SK-N-SH (cell line): ENCODE results near the gene MYL6B. TPM values are rescaled to one million over a fixed set of nuclear protein-coding genes. Genes with fewer than 3 reads are reported as not detected.

Experiments
- CTCF ChIA-PET: fragments of 300-600, 350-600 bp; formaldehyde crosslinking; extraction: SDS; loops from one replicate; lab custom pipeline; 2021; lab: Yijun Ruan, JAX
- POLR2A ChIA-PET: fragments of 350-600 bp; sonication (Branson Sonifier 250); formaldehyde crosslinking; extraction: SDS; loops from one replicate; lab custom pipeline; 2020; ENCODE audit warnings: antibody characterized with exemption, inconsistent platforms; lab: Yijun Ruan, JAX
- DNase-seq: peaks from one replicate; pipeline ENCODE4 v3.0.0; 2012
- H2AFZ ChIP-seq: fragments of 200-600 bp; sonication (generic); 2 replicates; pipeline ENCODE4 v1.8.1; 2016; ENCODE audit warnings: antibody characterized with exemption, mild to moderate bottlenecking, low read depth
- H3F3A ChIP-seq: fragments of 200-600 bp; sonication (generic); replicated peaks from 2 replicates; pipeline ENCODE3; 2016; ENCODE audit warnings: antibody characterized with exemption, mild to moderate bottlenecking; ENCODE audit not compliant: insufficient read depth
- H3K27ac ChIP-seq, 2 experiments: fragments of 200-500 bp in 1 of 2; fragments of 200-600 bp in 1 of 2; sonication (Bioruptor generic) in 1 of 2; sonication (generic), shearing (Covaris generic) in 1 of 2; 2 replicates each; pipeline versions ENCODE4 v1.5.1 to v1.6.1; 2014 to 2016; ENCODE audit warnings: low read depth in 2 of 2, inconsistent platforms in 1 of 2, low read length in 1 of 2, mild to moderate bottlenecking in 1 of 2, mixed read lengths in 1 of 2
- H3K27me3 ChIP-seq: fragments of 200-600 bp; sonication (generic), shearing (Covaris generic); 2 replicates; pipeline ENCODE4 v1.6.1; 2016; ENCODE audit warnings: mixed run types; ENCODE audit not compliant: insufficient read depth
- H3K36me3 ChIP-seq, 2 experiments: fragments of 200-500 bp in 1 of 2; fragments of 200-600 bp in 1 of 2; sonication (Bioruptor generic) in 1 of 2; sonication (generic) in 1 of 2; replicated peaks in 1 of 2; 2 replicates each; pipeline versions ENCODE3 to v1.5.1; 2014 to 2016; ENCODE audit warnings: low read length in 1 of 2, mild to moderate bottlenecking in 1 of 2; ENCODE audit not compliant: insufficient read depth in 2 of 2, control insufficient read depth in 1 of 2
- H3K4me1 ChIP-seq, 2 experiments: fragments of 200-500 bp in 1 of 2; fragments of 200-600 bp in 1 of 2; sonication (Bioruptor generic) in 1 of 2; sonication (generic), shearing (Covaris generic) in 1 of 2; 2 replicates each; pipeline versions ENCODE4 v1.5.1 to v1.6.1; 2014 to 2016; ENCODE audit warnings: low read depth in 1 of 2, low read length in 1 of 2, mixed run types in 1 of 2; ENCODE audit not compliant: insufficient read depth in 2 of 2, control insufficient read depth in 1 of 2
- H3K4me2 ChIP-seq: fragments of 200-600 bp; sonication (generic), shearing (Covaris generic); 2 replicates; pipeline ENCODE4 v1.6.1; 2017; ENCODE audit warnings: mixed run types
- H3K4me3 ChIP-seq, 2 experiments: fragments of 200-500 bp in 1 of 2; fragments of 200-600 bp in 1 of 2; sonication (Bioruptor generic) in 1 of 2; sonication (generic), shearing (Covaris generic) in 1 of 2; 2 replicates each; pipeline versions ENCODE4 v1.5.1 to v1.8.1; 2014 to 2016; ENCODE audit warnings: low read depth in 2 of 2, inconsistent platforms in 1 of 2, low read length in 1 of 2, mild to moderate bottlenecking in 1 of 2, mixed read lengths in 1 of 2, moderate library complexity in 1 of 2
- H3K79me2 ChIP-seq: fragments of 200-600 bp; sonication (generic); 2 replicates; pipeline ENCODE4 v1.8.1; 2017; ENCODE audit warnings: mild to moderate bottlenecking; ENCODE audit not compliant: insufficient read depth
- H3K9ac ChIP-seq: fragments of 200-600 bp; sonication (generic); 2 replicates; pipeline ENCODE4 v1.6.1; 2017; ENCODE audit warnings: mixed run types
- H3K9me2 ChIP-seq: fragments of 200-600 bp; sonication (generic); 2 replicates; pipeline ENCODE4 v1.6.1; 2017; ENCODE audit warnings: mixed run types
- H3K9me3 ChIP-seq: fragments of 200-600 bp; sonication (generic); 2 replicates; pipeline ENCODE4 v1.6.1; 2017; ENCODE audit warnings: mixed run types, mild to moderate bottlenecking, moderate library complexity
- H4K20me1 ChIP-seq: fragments of 200-600 bp; sonication (generic); 2 replicates; pipeline ENCODE4 v1.6.1; 2017; ENCODE audit warnings: mild to moderate bottlenecking, mixed run types; ENCODE audit not compliant: insufficient read depth
- FOXJ3 ChIP-seq: sonication (generic); formaldehyde crosslinking; IDR thresholded peaks from 2 replicates; pipeline ENCODE4 v1.5.1; 2020; ENCODE audit warnings: mild to moderate bottlenecking, missing genetic modification reagents
- GABPA ChIP-seq: IDR thresholded peaks from 2 replicates; pipeline ENCODE4 v1.4.0; 2012; ENCODE audit warnings: low read depth, mild to moderate bottlenecking
- JUND ChIP-seq: IDR thresholded peaks from 2 replicates; pipeline ENCODE4 v1.4.0; 2012
- PBX3 ChIP-seq: IDR thresholded peaks from 2 replicates; pipeline ENCODE4; 2012
- POLR2AphosphoS5 ChIP-seq: IDR thresholded peaks from 2 replicates; pipeline ENCODE4 v1.6.1; 2012; ENCODE audit warnings: low read depth, low read length
- RCOR1 ChIP-seq: fragments of 150-350 bp; IDR thresholded peaks from 2 replicates; pipeline ENCODE4 v1.6.1; 2017; ENCODE audit warnings: antibody characterized with exemption, low read length
- REST ChIP-seq: IDR thresholded peaks from 2 replicates; pipeline ENCODE4 v1.6.1; 2012; ENCODE audit warnings: mild to moderate bottlenecking, low read depth, low read length, moderate library complexity
- SMC3 ChIP-seq: IDR thresholded peaks from 2 replicates; pipeline ENCODE4 v1.6.1; 2012; ENCODE audit warnings: low read depth, low read length, improper control_type of control experiment
- TCF12 ChIP-seq: IDR thresholded peaks from 2 replicates; pipeline ENCODE4 v1.4.0; 2012
- TEAD4 ChIP-seq: IDR thresholded peaks from 2 replicates; pipeline ENCODE4 v1.4.0; 2012; ENCODE audit warnings: mild to moderate bottlenecking, borderline replicate concordance; ENCODE audit not compliant: insufficient read depth
- USF2 ChIP-seq: fragments of 150-350 bp; IDR thresholded peaks from 2 replicates; pipeline ENCODE4 v1.6.1; 2017; ENCODE audit warnings: antibody characterized with exemption, low read length, low read depth, borderline replicate concordance
- ZBTB33 ChIP-seq: IDR thresholded peaks from 2 replicates; pipeline ENCODE4 v1.4.0; 2012; ENCODE audit warnings: low read depth, borderline replicate concordance
- WGBS: methylation state at CpG from one replicate; pipeline ENCODE4 v1.1.6; 2017; ENCODE audit warnings: low lambda C conversion rate; 5-methylcytosine and 5-hydroxymethylcytosine counted together
- polyA plus RNA-seq, 3 experiments: library from polyadenylated mRNA; depleted of rRNA; stranded (reverse); fragments of >200 nt; gene quantifications; 2 replicates each; pipeline ENCODE4 v1.2.3, GENCODE V29; 2012

MYL6B gene
- polyA plus RNA-seq, 1 of the 3 experiments (the other 2 are of a cell fraction), result 234 TPM

GRCh38 chr12:56172839-56173238 is 20.5 kb downstream of the MYL6B start:
- DNase-seq, result no peak
- 94% methylated on average over 7 of the region's 7 CpGs for WGBS
- H3K4me1 ChIP-seq, result no peaks in the 10 kb centered on the region
- H3K36me3 ChIP-seq, result peaks cover 65 to 67% of the 10 kb centered on the region in 2 experiments
- no peak overlapping the region for H3K4me3 ChIP-seq
- H3K9ac ChIP-seq, result no peak overlapping the region
- no peaks in the 10 kb centered on the region for H3K79me2 ChIP-seq
- H3K9me3 ChIP-seq, result no peaks in the 10 kb centered on the region
- CTCF ChIA-PET, result interaction anchor here (1.0 to 1.4 kb wide), 3 partner anchors 17 to 55 kb away, joined by 4 to 8 read pairs (median 4); partner anchors contain the start of genes SMARCC2 and ZC3H10
- H3F3A ChIP-seq, result peaks cover 13% of the 10 kb centered on the region
- H3K27ac ChIP-seq, result no peak overlapping the region
- POLR2A ChIA-PET, result interaction anchor here (1.0 kb wide), 1 partner anchor 12 kb away, joined by 4 read pairs; no protein-coding TSS in a partner anchor
- TF ChIP-seq TCF12 (no peak), POLR2AphosphoS5 (no peak), FOXJ3 (CRISPR knock-in tag) (no peak), ZBTB33 (no peak), SMC3 (no peak), RCOR1 (no peak), PBX3 (no peak), GABPA (no peak), REST (no peak), JUND (no peak), TEAD4 (no peak), USF2 (no peak)
- H3K4me2 ChIP-seq, result no peak overlapping the region
- H3K27me3 ChIP-seq, result no peaks in the 10 kb centered on the region
- H3K9me2 ChIP-seq, result no peaks in the 10 kb centered on the region
- no peak overlapping the region for H2AFZ ChIP-seq
- no peaks in the 10 kb centered on the region for H4K20me1 ChIP-seq
